Fibroblast of skin of right quadriceps (primary cell): ENCODE measurements around the gene INTU.
"Not testable (repeated sequence)": the region's sequence is repeated elsewhere in the genome, so short reads cannot be mapped to it uniquely, and the experiment has no call there.

ENCODE experiments used
- DNase-seq: peaks from one replicate; pipeline ENCODE4 v3.0.0-alpha.2; 2013

INTU gene

GRCh38 chr4:127648061-127648460 lies 15.3 kb downstream of the INTU start:
- no peak for DNase-seq

GRCh38 chr4:127655590-127655989 lies 22.8 kb downstream of the INTU start:
- not testable (repeated sequence) for DNase-seq

- no peak for DNase-seq
Observed at GRCh38 chr4:127656047-127656680, 23.4 kb downstream of the INTU start.

- DNase-seq: no peak
Observed at GRCh38 chr4:127660284-127660885, 27.6 kb downstream of the INTU start.

- DNase-seq: no peak
Observed at GRCh38 chr4:127667116-127667515, 34.4 kb downstream of the INTU start.

GRCh38 chr4:127667772-127668171 lies 35.0 kb downstream of the INTU start:
- no peak for DNase-seq

GRCh38 chr4:127668770-127669169 lies 36.0 kb downstream of the INTU start:
- DNase-seq: no peak

GRCh38 chr4:127669691-127670090 lies 36.9 kb downstream of the INTU start:
- DNase-seq: no peak

GRCh38 chr4:127672111-127672510 lies 39.4 kb downstream of the INTU start:
- DNase-seq: no peak

GRCh38 chr4:127685292-127685691 lies 52.5 kb downstream of the INTU start:
- DNase-seq: peak; percentile 13

GRCh38 chr4:127686658-127687057 lies 53.9 kb downstream of the INTU start:
- peak; percentile 38 for DNase-seq

- DNase-seq: no peak
Observed at GRCh38 chr4:127687580-127687979, 54.8 kb downstream of the INTU start.

- peak; percentile 82 for DNase-seq
Observed at GRCh38 chr4:127698789-127699200, 66.0 kb downstream of the INTU start.

GRCh38 chr4:127708985-127709384 lies 76.2 kb downstream of the INTU start:
- peak; percentile 71 for DNase-seq

GRCh38 chr4:127709456-127709855 lies 76.7 kb downstream of the INTU start:
- DNase-seq: no peak

GRCh38 chr4:127730142-127730913 lies 97.6 kb downstream of the INTU start, which contains the start of gene SLC25A31:
TSS of gene SLC25A31 (plus strand) at chr4:127730400. CDS start at chr4:127730546, 146 bp downstream.
- no peak for DNase-seq

- DNase-seq: no peak
Observed at GRCh38 chr4:127731406-127731805, 98.6 kb downstream of the INTU start.

GRCh38 chr4:127732623-127733328 lies 100.0 kb downstream of the INTU start:
- peak; percentile 51 for DNase-seq

GRCh38 chr4:127734976-127735375 lies 102.2 kb downstream of the INTU start:
- no peak for DNase-seq

GRCh38 chr4:127737295-127737694 lies 104.5 kb downstream of the INTU start:
- peak; percentile 21 for DNase-seq

- no peak for DNase-seq
Observed at GRCh38 chr4:127741247-127741646, 108.5 kb downstream of the INTU start.

GRCh38 chr4:127747883-127748282 lies 115.1 kb downstream of the INTU start:
- no peak for DNase-seq

- no peak for DNase-seq
Observed at GRCh38 chr4:127748957-127749356, 116.2 kb downstream of the INTU start.
